GM23338 (cell line): Measurements from ENCODE around the gene PPM1H. TPM values are rescaled to one million over a fixed set of nuclear protein-coding genes. Genes with fewer than 3 reads are reported as not detected.
A peak's percentile ranks its signal among the peaks of the same experiment; 100 is the strongest.

Experiments
- ATAC-seq: fragments of 200-7000 bp; cut with Tn5 transposase; 3 replicates; pipeline ENCODE4 v1.9.1; 2020
- DNase-seq: peaks from one replicate; pipeline ENCODE4 v3.0.0-alpha.2; 2015; ENCODE audit warnings: low spot score
- H2AFZ ChIP-seq: fragments of 200-600 bp; sonication (generic); 2 replicates; pipeline ENCODE4 v1.8.0; 2016; ENCODE audit warnings: antibody characterized with exemption, mild to moderate bottlenecking, moderate library complexity
- H3F3A ChIP-seq: fragments of 200-600 bp; sonication (generic); replicated peaks from 2 replicates; pipeline ENCODE4 v1.8.0; 2017; ENCODE audit warnings: antibody characterized with exemption, mixed run types, low read depth
- H3K27ac ChIP-seq: fragments of 200-600 bp; sonication (generic); 2 replicates; pipeline ENCODE4 v1.6.1; 2016; ENCODE audit warnings: low read depth
- H3K27me3 ChIP-seq: fragments of 200-600 bp; sonication (generic); 2 replicates; pipeline ENCODE4 v1.8.0; 2016; ENCODE audit warnings: mild to moderate bottlenecking, mixed run types, moderate library complexity; ENCODE audit not compliant: insufficient read depth
- H3K36me3 ChIP-seq: fragments of 200-600 bp; sonication (generic); 2 replicates; pipeline ENCODE4 v1.8.0; 2016; ENCODE audit warnings: mild to moderate bottlenecking; ENCODE audit not compliant: insufficient read depth
- H3K4me1 ChIP-seq: fragments of 200-600 bp; sonication (generic); 2 replicates; pipeline ENCODE4 v1.8.0; 2016; ENCODE audit warnings: mild to moderate bottlenecking, moderate library complexity; ENCODE audit not compliant: insufficient read depth
- H3K4me2 ChIP-seq: fragments of 200-600 bp; sonication (generic); 2 replicates; pipeline ENCODE4 v1.7.1; 2017; ENCODE audit warnings: mixed run types
- H3K4me3 ChIP-seq: fragments of 200-600 bp; sonication (generic); 2 replicates; pipeline ENCODE4 v1.6.1; 2016; ENCODE audit warnings: mixed run types
- H3K79me2 ChIP-seq: fragments of 200-600 bp; sonication (generic); replicated peaks from 2 replicates; pipeline ENCODE4 v1.8.0; 2017; ENCODE audit warnings: mild to moderate bottlenecking; ENCODE audit not compliant: insufficient read depth
- H3K9me2 ChIP-seq: fragments of 200-600 bp; sonication (generic); 2 replicates; pipeline ENCODE4 v1.8.0; 2017; ENCODE audit not compliant: insufficient read depth
- H4K20me1 ChIP-seq: fragments of 200-600 bp; sonication (generic); replicated peaks from 2 replicates; pipeline ENCODE4 v1.8.0; 2017; ENCODE audit warnings: mild to moderate bottlenecking; ENCODE audit not compliant: insufficient read depth
- H3K27ac Mint-ChIP-seq: 2 replicates; pipeline ENCODE4 v1.8.0; 2020; ENCODE audit warnings: inconsistent platforms, mild to moderate bottlenecking, moderate library complexity, mixed read lengths
- H3K27me3 Mint-ChIP-seq: 3 replicates; pipeline ENCODE4 v1.8.0; 2022; ENCODE audit warnings: low read depth, mild to moderate bottlenecking, moderate library complexity, mixed read lengths, inconsistent platforms; ENCODE audit not compliant: insufficient read depth, poor library complexity
- H3K36me3 Mint-ChIP-seq: 3 replicates; pipeline ENCODE4 v1.8.0; 2021; ENCODE audit warnings: low read depth, mild to moderate bottlenecking, inconsistent platforms, moderate library complexity, mixed read lengths
- H3K4me1 Mint-ChIP-seq: 3 replicates; pipeline ENCODE4 v1.8.0; 2020; ENCODE audit warnings: mild to moderate bottlenecking, inconsistent platforms, mixed read lengths
- H3K4me3 Mint-ChIP-seq: 3 replicates; pipeline ENCODE4 v1.8.0; 2021; ENCODE audit warnings: moderate library complexity, mild to moderate bottlenecking, inconsistent platforms, mixed read lengths
- H3K9me3 Mint-ChIP-seq: 3 replicates; pipeline ENCODE4 v1.8.0; 2020; ENCODE audit warnings: moderate library complexity, mild to moderate bottlenecking, inconsistent platforms, mixed read lengths
- CREB1 ChIP-seq: fragments of 250-450 bp; sonication (Bioruptor Pico); IDR thresholded peaks from 2 replicates; pipeline ENCODE4 v1.5.0; 2020; ENCODE audit warnings: low read depth, mild to moderate bottlenecking, moderate library complexity
- CTCF ChIP-seq, 2 experiments: fragments of 200-600 bp in 1 of 2; sonication (generic) in 1 of 2; conservative IDR thresholded peaks; 2 replicates each; pipeline versions ENCODE4 v1.5.1 to v1.6.1; 2016 to 2017; ENCODE audit warnings: antibody characterized with exemption in 2 of 2, low read depth in 2 of 2, mild to moderate bottlenecking in 2 of 2, moderate library complexity in 1 of 2
- ETS1 ChIP-seq: IDR thresholded peaks from 2 replicates; pipeline ENCODE4 v1.6.1; 2016; ENCODE audit warnings: antibody characterized with exemption
- EZH2 ChIP-seq: fragments of 200-600 bp; sonication (generic); IDR thresholded peaks from one replicate; pipeline ENCODE4 v1.8.0; 2017; ENCODE audit warnings: antibody characterized with exemption, mild to moderate bottlenecking, low read depth; ENCODE audit not compliant: unreplicated experiment
- EZH2phosphoT487 ChIP-seq: fragments of 200-600 bp; sonication (generic); IDR thresholded peaks from one replicate; pipeline ENCODE4 v1.8.1; 2018; ENCODE audit warnings: antibody characterized with exemption; ENCODE audit not compliant: unreplicated experiment
- JUNB ChIP-seq: IDR thresholded peaks from one replicate; pipeline ENCODE4 v1.6.1; 2016; ENCODE audit warnings: antibody characterized with exemption; ENCODE audit not compliant: unreplicated experiment
- NANOG ChIP-seq: IDR thresholded peaks from 2 replicates; pipeline ENCODE4 v1.6.1; 2016; ENCODE audit warnings: antibody characterized with exemption, borderline replicate concordance
- POLR2AphosphoS5 ChIP-seq: IDR thresholded peaks from 2 replicates; pipeline ENCODE4 v1.6.1; 2016; ENCODE audit warnings: antibody characterized with exemption, low read depth
- REST ChIP-seq: IDR thresholded peaks from one replicate; pipeline ENCODE4 v1.6.1; 2018; ENCODE audit warnings: antibody characterized with exemption; ENCODE audit not compliant: unreplicated experiment
- STAT1 ChIP-seq: IDR thresholded peaks from one replicate; pipeline ENCODE4 v1.6.1; 2016; ENCODE audit warnings: antibody characterized with exemption; ENCODE audit not compliant: unreplicated experiment
- ZNF114 ChIP-seq: fragments of 250-450 bp; sonication (Bioruptor Pico); IDR thresholded peaks from 2 replicates; pipeline ENCODE4 v1.5.0; 2020; ENCODE audit warnings: mild to moderate bottlenecking, moderate library complexity
- ZNF331 ChIP-seq: fragments of 250-450 bp; sonication (Bioruptor Pico); IDR thresholded peaks from 2 replicates; pipeline ENCODE4 v1.5.0; 2020; ENCODE audit warnings: low read depth, mild to moderate bottlenecking, moderate library complexity
- ZNF462 ChIP-seq: fragments of 250-450 bp; sonication (Bioruptor Pico); IDR thresholded peaks from 2 replicates; pipeline ENCODE4 v1.5.0; 2020; ENCODE audit warnings: mild to moderate bottlenecking, moderate library complexity
- polyA plus RNA-seq: library from polyadenylated mRNA; unstranded; fragments of >200 nt; fragmentation: Nextera tagmentation; extraction: Ambion mirVana; gene quantifications from 2 replicates; pipeline ENCODE4 v1.2.1, GENCODE V29; 2016
- total RNA-seq: library from RNA; depleted of rRNA; stranded (reverse); fragments of >200 nt; shearing (Covaris generic); gene quantifications from 2 replicates; pipeline ENCODE4 v1.2.3, GENCODE V29; 2014

Gene PPM1H
- total and polyA plus RNA-seq, 2 experiments from 2014 or later, result 11.4 to 41.2 TPM

GRCh38 chr12:62832027-62832426 is 102.9 kb downstream of the PPM1H start:
- Mint-ChIP-seq H3K27ac (peak overlapping the region; percentile 36; the same call in 1 of the 2 replicates), H3K4me1 (peaks cover 15% of the 10 kb centered on the region), H3K27me3 (peaks cover 7% of the 10 kb centered on the region), H3K36me3 (peaks cover 11% of the 10 kb centered on the region; the same call in 2 of the 3 replicates), H3K4me3 (no peak overlapping the region), H3K9me3 (no peaks in the 10 kb centered on the region)
- no peak for DNase-seq
- Histone ChIP-seq H3K4me1 (no peaks in the 10 kb centered on the region; the same call in 1 of the 2 replicates), H2AFZ (no peak overlapping the region), H3K36me3 (peaks cover 11% of the 10 kb centered on the region; the same call in 1 of the 2 replicates), H3K79me2 (peaks cover 9% of the 10 kb centered on the region; the same call in 1 of the 2 replicates), H3F3A (no peaks in the 10 kb centered on the region), H3K27me3 (no peaks in the 10 kb centered on the region), H4K20me1 (no peaks in the 10 kb centered on the region; the same call in none of the 2 replicates), H3K4me2 (no peak overlapping the region), H3K4me3 (no peak overlapping the region), H3K27ac (no peak overlapping the region), H3K9me2 (0 out of 2 replicates have a peak, but pooled peaks cover 10% of the 10 kb centered on the region)
- no peak for TF ChIP-seq CTCF (conservative IDR thresholded peaks at IDR 0.05; ENCODE audit: low read depth in 2 of 2)
- no peak for TF ChIP-seq CREB1 (CRISPR knock-in tag)
- TF ChIP-seq EZH2, result no peak
- no peak for TF ChIP-seq NANOG
- no peak for TF ChIP-seq POLR2AphosphoS5
- TF ChIP-seq EZH2phosphoT487, result no peak
- no peak for TF ChIP-seq ZNF114
- no peak for TF ChIP-seq REST
- no peak for TF ChIP-seq JUNB
- no peak for TF ChIP-seq ZNF462 (CRISPR knock-in tag)
- no peak for TF ChIP-seq ETS1
- no peak for TF ChIP-seq STAT1
- no peak for TF ChIP-seq ZNF331 (CRISPR knock-in tag)
- no peak for ATAC-seq
